ENCODE measurements around the gene SLC23A1.
"Not testable (repeated sequence)": the region's sequence is repeated elsewhere in the genome, so short reads cannot be mapped to it uniquely, and the experiment has no call there.

Gene SLC23A1

GRCh38 chr5:139360384-139360783 lies 22.7 kb downstream of the SLC23A1 start:
- Histone ChIP-seq H3K4me2 (ENCODE audit: insufficient read depth, low read length, poor library complexity, severe bottlenecking) (no peak overlapping the region), H3K18ac (ENCODE audit: low read length) (no peak overlapping the region), H3K23ac (ENCODE audit: low read depth, low read length, poor library complexity) (no peak overlapping the region), H3K4ac (ENCODE audit: low read length) (no peak overlapping the region), H3K9ac (ENCODE audit: low read depth, low read length, poor library complexity) (no peak overlapping the region), H2BK12ac (ENCODE audit: low read length) (no peak overlapping the region), H4K8ac (ENCODE audit: low read depth, low read length) (no peak overlapping the region), H3K27me3 (ENCODE audit: control insufficient read depth in 3 of 3, insufficient read depth in 3 of 3, low read depth in 1 of 3, low read length in 3 of 3) (no peaks in the 10 kb centered on the region), H2AFZ (ENCODE audit: low read length) (no peak overlapping the region), H3K4me3 (ENCODE audit: low read length in 2 of 2) (no peak overlapping the region), H2BK5ac (ENCODE audit: low read length) (no peak overlapping the region), H3K27ac (replicated peaks; ENCODE audit: low read length) (no peak overlapping the region), H4K91ac (ENCODE audit: low read depth, low read length, poor library complexity) (no peak overlapping the region), H3K14ac (ENCODE audit: low read length) (no peak overlapping the region), H3K9me3 (replicated peaks in 1 of 2; ENCODE audit: control insufficient read depth in 2 of 2, insufficient read depth in 1 of 2, low read depth in 1 of 2, low read length in 2 of 2) (no peaks in the 10 kb centered on the region), H2BK120ac (ENCODE audit: low read depth, low read length) (no peak overlapping the region), H3K4me1 (ENCODE audit: control insufficient read depth in 2 of 2, insufficient read depth in 1 of 2, low read depth in 1 of 2, low read length in 2 of 2) (no peaks in the 10 kb centered on the region), H2BK15ac (ENCODE audit: low read length) (no peak overlapping the region), H2AK5ac (ENCODE audit: low read depth, low read length) (no peak overlapping the region), H3K36me3 (replicated peaks in 1 of 2; ENCODE audit: control insufficient read depth in 2 of 2, insufficient read depth in 2 of 2, low read length in 2 of 2) (peaks cover 9 to 76% of the 10 kb centered on the region in 2 donors), H3K79me1 (ENCODE audit: low read depth, low read length) (peaks cover 9% of the 10 kb centered on the region)
- WGBS, 2 donors (ENCODE audit: extremely low coverage in 2 of 2, insufficient read length in 2 of 2, insufficient replicate concordance in 1 of 2) = no CpG with 5 or more reads among the region's 4 CpGs
- DNase-seq (ENCODE audit: low spot score) = no peak

DNA sequence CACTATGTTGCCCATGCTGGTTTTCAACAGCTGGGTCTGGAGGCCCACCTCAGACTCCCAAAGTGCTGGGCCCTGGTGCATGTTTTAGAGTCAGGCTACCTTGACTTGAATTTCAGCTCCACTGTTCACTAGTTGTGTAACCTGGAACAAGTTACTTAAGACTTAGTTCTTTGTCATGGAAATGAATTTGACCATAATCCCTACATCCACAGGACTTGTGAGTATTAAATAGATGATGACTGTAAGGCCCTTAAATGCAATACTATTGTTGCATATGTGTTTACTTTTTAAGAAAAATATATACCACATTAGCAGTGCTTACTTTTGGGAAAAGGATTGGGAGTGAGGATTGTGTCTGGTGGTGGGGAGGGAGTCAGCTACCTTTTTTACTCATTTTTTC lies 25.0 kb downstream of the SLC23A1 start:
- Histone ChIP-seq H2BK15ac (ENCODE audit: low read length) (no peak overlapping the region), H3K4me2 (ENCODE audit: insufficient read depth, low read length, poor library complexity, severe bottlenecking) (no peak overlapping the region), H3K4ac (ENCODE audit: low read length) (no peak overlapping the region), H3K27ac (replicated peaks; ENCODE audit: low read length) (no peak overlapping the region), H3K9ac (ENCODE audit: low read depth, low read length, poor library complexity) (no peak overlapping the region), H3K4me1 (ENCODE audit: control insufficient read depth in 2 of 2, insufficient read depth in 1 of 2, low read depth in 1 of 2, low read length in 2 of 2) (no peaks in the 10 kb centered on the region), H2BK120ac (ENCODE audit: low read depth, low read length) (no peak overlapping the region), H3K4me3 (ENCODE audit: low read length in 2 of 2) (no peak overlapping the region), H2AFZ (ENCODE audit: low read length) (no peak overlapping the region), H4K91ac (ENCODE audit: low read depth, low read length, poor library complexity) (no peak overlapping the region), H2BK12ac (ENCODE audit: low read length) (no peak overlapping the region), H3K23ac (ENCODE audit: low read depth, low read length, poor library complexity) (no peak overlapping the region), H3K36me3 (replicated peaks in 1 of 2; ENCODE audit: control insufficient read depth in 2 of 2, insufficient read depth in 2 of 2, low read length in 2 of 2) (peaks cover 2 to 75% of the 10 kb centered on the region in 2 donors), H2AK5ac (ENCODE audit: low read depth, low read length) (no peak overlapping the region), H3K14ac (ENCODE audit: low read length) (no peak overlapping the region), H3K79me1 (ENCODE audit: low read depth, low read length) (peaks cover 9% of the 10 kb centered on the region), H4K8ac (ENCODE audit: low read depth, low read length) (no peak overlapping the region), H2BK5ac (ENCODE audit: low read length) (no peak overlapping the region), H3K9me3 (replicated peaks in 1 of 2; ENCODE audit: control insufficient read depth in 2 of 2, insufficient read depth in 1 of 2, low read depth in 1 of 2, low read length in 2 of 2) (peaks cover 0 to 13% of the 10 kb centered on the region in 2 donors), H3K27me3 (ENCODE audit: control insufficient read depth in 3 of 3, insufficient read depth in 3 of 3, low read depth in 1 of 3, low read length in 3 of 3) (no peaks in the 10 kb centered on the region), H3K18ac (ENCODE audit: low read length) (no peak overlapping the region)
- no peak for DNase-seq (ENCODE audit: low spot score)

DNA sequence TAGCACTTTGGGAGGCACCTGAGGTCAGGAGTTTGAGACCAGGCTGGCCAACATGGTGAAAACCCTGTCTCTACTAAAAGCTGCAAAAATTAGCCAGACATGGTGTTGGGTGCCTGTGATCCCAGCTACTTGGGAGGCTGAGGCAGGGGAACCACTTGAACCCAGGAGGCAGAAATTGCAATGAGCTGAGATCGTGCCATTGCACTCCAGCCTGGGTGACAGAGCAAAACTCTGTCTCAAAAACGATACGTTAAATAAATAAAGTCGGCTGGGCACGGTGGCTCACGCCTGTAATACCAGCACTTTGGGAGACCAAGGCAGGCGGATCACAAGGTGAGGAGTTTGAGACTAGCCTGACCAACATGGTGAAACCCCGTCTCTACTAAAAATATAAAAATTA lies 27.2 kb downstream of the SLC23A1 start:
- H2BK120ac ChIP-seq (ENCODE audit: low read depth, low read length); H3K23ac ChIP-seq (ENCODE audit: low read depth, low read length, poor library complexity); H3K79me1 ChIP-seq (ENCODE audit: low read depth, low read length); H2AK5ac ChIP-seq (ENCODE audit: low read depth, low read length); H2BK12ac ChIP-seq (ENCODE audit: low read length); H3K4ac ChIP-seq (ENCODE audit: low read length); H2AFZ ChIP-seq (ENCODE audit: low read length); H3K18ac ChIP-seq (ENCODE audit: low read length); H3K4me1 ChIP-seq (ENCODE audit: control insufficient read depth in 2 of 2, insufficient read depth in 1 of 2, low read depth in 1 of 2, low read length in 2 of 2); H2BK5ac ChIP-seq (ENCODE audit: low read length); H3K9ac ChIP-seq (ENCODE audit: low read depth, low read length, poor library complexity); H2BK15ac ChIP-seq (ENCODE audit: low read length); H3K27ac ChIP-seq (replicated peaks; ENCODE audit: low read length); DNase-seq (ENCODE audit: low spot score); H3K4me2 ChIP-seq (ENCODE audit: insufficient read depth, low read length, poor library complexity, severe bottlenecking); H3K14ac ChIP-seq (ENCODE audit: low read length); H3K4me3 ChIP-seq (ENCODE audit: low read length in 2 of 2); H3K27me3 ChIP-seq (ENCODE audit: control insufficient read depth in 3 of 3, insufficient read depth in 3 of 3, low read depth in 1 of 3, low read length in 3 of 3); H4K91ac ChIP-seq (ENCODE audit: low read depth, low read length, poor library complexity); H4K8ac ChIP-seq (ENCODE audit: low read depth, low read length): not testable (repeated sequence)
- WGBS, 2 donors (ENCODE audit: extremely low coverage in 2 of 2, insufficient read length in 2 of 2, insufficient replicate concordance in 1 of 2) = no CpG with 5 or more reads among the region's 8 CpGs
- peaks cover 4 to 82% of the 10 kb centered on the region in 2 donors for H3K36me3 ChIP-seq (replicated peaks in 1 of 2; ENCODE audit: control insufficient read depth in 2 of 2, insufficient read depth in 2 of 2, low read length in 2 of 2)
- peaks cover 0 to 13% of the 10 kb centered on the region in 2 donors for H3K9me3 ChIP-seq (replicated peaks in 1 of 2; ENCODE audit: control insufficient read depth in 2 of 2, insufficient read depth in 1 of 2, low read depth in 1 of 2, low read length in 2 of 2)

- Histone ChIP-seq H3K9ac (ENCODE audit: low read depth, low read length, poor library complexity) (no peak overlapping the region), H4K91ac (ENCODE audit: low read depth, low read length, poor library complexity) (no peak overlapping the region), H3K79me1 (ENCODE audit: low read depth, low read length) (peaks cover 7% of the 10 kb centered on the region), H2AK5ac (ENCODE audit: low read depth, low read length) (no peak overlapping the region), H3K27me3 (ENCODE audit: control insufficient read depth in 3 of 3, insufficient read depth in 3 of 3, low read depth in 1 of 3, low read length in 3 of 3) (no peaks in the 10 kb centered on the region), H3K4me2 (ENCODE audit: insufficient read depth, low read length, poor library complexity, severe bottlenecking) (no peak overlapping the region), H3K9me3 (replicated peaks in 1 of 2; ENCODE audit: control insufficient read depth in 2 of 2, insufficient read depth in 1 of 2, low read depth in 1 of 2, low read length in 2 of 2) (peaks cover 0 to 13% of the 10 kb centered on the region in 2 donors), H4K8ac (ENCODE audit: low read depth, low read length) (no peak overlapping the region), H3K36me3 (replicated peaks in 1 of 2; ENCODE audit: control insufficient read depth in 2 of 2, insufficient read depth in 2 of 2, low read length in 2 of 2) (peaks cover 4 to 82% of the 10 kb centered on the region in 2 donors), H2BK5ac (ENCODE audit: low read length) (no peak overlapping the region), H3K14ac (ENCODE audit: low read length) (no peak overlapping the region), H2BK120ac (ENCODE audit: low read depth, low read length) (no peak overlapping the region), H3K27ac (replicated peaks; ENCODE audit: low read length) (no peak overlapping the region), H3K4me1 (ENCODE audit: control insufficient read depth in 2 of 2, insufficient read depth in 1 of 2, low read depth in 1 of 2, low read length in 2 of 2) (no peaks in the 10 kb centered on the region), H3K18ac (ENCODE audit: low read length) (no peak overlapping the region), H3K23ac (ENCODE audit: low read depth, low read length, poor library complexity) (no peak overlapping the region), H2AFZ (ENCODE audit: low read length) (no peak overlapping the region), H3K4ac (ENCODE audit: low read length) (no peak overlapping the region), H2BK15ac (ENCODE audit: low read length) (no peak overlapping the region), H2BK12ac (ENCODE audit: low read length) (no peak overlapping the region), H3K4me3 (ENCODE audit: low read length in 2 of 2) (no peak overlapping the region)
- no peak for DNase-seq (ENCODE audit: low spot score)
- no CpG with 5 or more reads among the region's 3 CpGs for WGBS, 2 donors (ENCODE audit: extremely low coverage in 2 of 2, insufficient read length in 2 of 2, insufficient replicate concordance in 1 of 2)
Observed at GRCh38 chr5:139354186-139354585, 28.9 kb downstream of the SLC23A1 start.
